Measurements from ENCODE around the gene CCNJL.

The CCNJL gene

GRCh38 chr5:160263326-160263855 is 49.0 kb downstream of the CCNJL start:
- no peak for DNase-seq (ENCODE audit: low spot score)
- TF ChIP-seq CTCF (IDR thresholded peaks at IDR 0.05; ENCODE audit: extremely low read depth, missing control alignments) = no peak

GRCh38 chr5:160262151-160263074 is 50.0 kb downstream of the CCNJL start:
- TF ChIP-seq CTCF (IDR thresholded peaks at IDR 0.05; ENCODE audit: extremely low read depth, missing control alignments) = no peak
- DNase-seq (ENCODE audit: low spot score) = no peak

- no peak for TF ChIP-seq CTCF (IDR thresholded peaks at IDR 0.05; ENCODE audit: extremely low read depth, missing control alignments)
- no peak for DNase-seq (ENCODE audit: low spot score)
Observed at GRCh38 chr5:160260881-160261815, 51.2 kb downstream of the CCNJL start.

GRCh38 chr5:160260006-160260775 is 52.2 kb downstream of the CCNJL start:
- no peak for TF ChIP-seq CTCF (IDR thresholded peaks at IDR 0.05; ENCODE audit: extremely low read depth, missing control alignments)
- no peak for DNase-seq (ENCODE audit: low spot score)

GRCh38 chr5:160259341-160259740 is 53.0 kb downstream of the CCNJL start:
- no peak for TF ChIP-seq CTCF (IDR thresholded peaks at IDR 0.05; ENCODE audit: extremely low read depth, missing control alignments)

GRCh38 chr5:160254706-160255105 is 57.7 kb downstream of the CCNJL start:
- no peak for TF ChIP-seq CTCF (IDR thresholded peaks at IDR 0.05; ENCODE audit: extremely low read depth, missing control alignments)
- no peak for DNase-seq (ENCODE audit: low spot score)

More at GRCh38 chr5:160259341-160259740, 53.0 kb downstream of the CCNJL start:
- DNase-seq (ENCODE audit: low spot score) = no peak
